Sigmoid colon (tissue), 3 donors: ENCODE results near the gene SMARCA2.

ENCODE experiments used
- POLR2A ChIP-seq, 2 donors: fragments of 450-650 bp; IDR thresholded peaks; one replicate each; pipeline ENCODE4 v1.6.1; 2016; ENCODE audit warnings: antibody characterized with exemption in 2 of 2, mild to moderate bottlenecking in 2 of 2, moderate library complexity in 2 of 2
- TF ChIP-seq, protein P1 (sequence below), 4 experiments: fragments of 450-650 bp in 3 of 4; fragments of 200-600 bp in 1 of 4; IDR thresholded peaks; one replicate each; pipeline ENCODE4 v1.5.1; 2016 to 2019; ENCODE audit warnings: antibody characterized with exemption in 4 of 4, mild to moderate bottlenecking in 3 of 4, moderate library complexity in 2 of 4

DNA sequence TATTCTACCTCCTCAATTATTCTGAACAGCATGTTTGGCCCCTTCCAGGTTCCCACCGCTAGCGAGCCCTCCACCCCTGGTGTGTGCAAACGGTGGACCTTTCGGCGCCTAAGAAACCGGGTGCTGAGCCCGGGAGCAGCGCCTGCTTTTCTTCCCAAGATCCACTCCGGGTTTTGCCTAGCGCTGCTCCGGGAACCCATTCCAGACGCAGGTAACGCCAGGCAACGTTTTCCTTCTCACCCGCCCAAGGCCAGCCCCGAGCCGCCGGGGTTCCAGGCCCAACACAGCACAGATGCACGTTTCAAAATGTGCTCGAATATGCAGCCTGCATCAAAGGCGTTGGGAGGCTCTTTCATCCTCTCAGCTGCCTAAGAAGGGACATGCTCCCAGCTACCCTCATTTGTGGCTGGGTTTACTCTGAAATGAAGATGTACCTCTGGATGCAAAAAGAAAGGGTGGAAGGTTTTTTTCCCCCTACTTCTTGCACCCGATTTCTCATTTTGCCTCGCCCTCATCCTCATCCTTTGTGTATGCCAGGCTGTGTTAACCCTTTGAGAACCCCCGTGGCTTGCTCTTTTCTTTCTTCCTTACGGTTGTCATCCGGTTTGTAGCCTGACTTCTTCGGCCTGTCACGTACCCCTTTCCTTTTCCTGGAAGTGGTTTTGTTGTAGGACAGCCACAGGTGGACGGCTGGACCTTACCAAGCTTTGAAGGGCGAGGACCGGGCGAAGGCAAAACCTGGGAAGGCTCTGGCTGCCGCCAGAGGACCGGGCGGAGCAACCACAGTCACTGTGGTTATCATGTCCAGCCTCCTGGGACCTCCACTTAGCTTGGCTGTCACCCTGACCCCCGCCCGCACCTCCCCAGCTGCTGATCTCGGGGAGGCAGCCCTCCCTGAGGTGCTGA lies 226.9 kb downstream of the SMARCA2 start:
- TF ChIP-seq POLR2A (IDR thresholded peaks at IDR 0.05), result no peak
- TF ChIP-seq, protein P1, sequence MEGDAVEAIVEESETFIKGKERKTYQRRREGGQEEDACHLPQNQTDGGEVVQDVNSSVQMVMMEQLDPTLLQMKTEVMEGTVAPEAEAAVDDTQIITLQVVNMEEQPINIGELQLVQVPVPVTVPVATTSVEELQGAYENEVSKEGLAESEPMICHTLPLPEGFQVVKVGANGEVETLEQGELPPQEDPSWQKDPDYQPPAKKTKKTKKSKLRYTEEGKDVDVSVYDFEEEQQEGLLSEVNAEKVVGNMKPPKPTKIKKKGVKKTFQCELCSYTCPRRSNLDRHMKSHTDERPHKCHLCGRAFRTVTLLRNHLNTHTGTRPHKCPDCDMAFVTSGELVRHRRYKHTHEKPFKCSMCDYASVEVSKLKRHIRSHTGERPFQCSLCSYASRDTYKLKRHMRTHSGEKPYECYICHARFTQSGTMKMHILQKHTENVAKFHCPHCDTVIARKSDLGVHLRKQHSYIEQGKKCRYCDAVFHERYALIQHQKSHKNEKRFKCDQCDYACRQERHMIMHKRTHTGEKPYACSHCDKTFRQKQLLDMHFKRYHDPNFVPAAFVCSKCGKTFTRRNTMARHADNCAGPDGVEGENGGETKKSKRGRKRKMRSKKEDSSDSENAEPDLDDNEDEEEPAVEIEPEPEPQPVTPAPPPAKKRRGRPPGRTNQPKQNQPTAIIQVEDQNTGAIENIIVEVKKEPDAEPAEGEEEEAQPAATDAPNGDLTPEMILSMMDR (IDR thresholded peaks at IDR 0.05), result no peak
